Fibroblast of peridontal ligament (primary cell): ENCODE measurements around the gene DPP6.

Experiments used
- DNase-seq: peaks from one replicate; pipeline ENCODE4 v3.0.0-alpha.2; 2010; ENCODE audit errors: extremely low read depth

DPP6 gene

DNA sequence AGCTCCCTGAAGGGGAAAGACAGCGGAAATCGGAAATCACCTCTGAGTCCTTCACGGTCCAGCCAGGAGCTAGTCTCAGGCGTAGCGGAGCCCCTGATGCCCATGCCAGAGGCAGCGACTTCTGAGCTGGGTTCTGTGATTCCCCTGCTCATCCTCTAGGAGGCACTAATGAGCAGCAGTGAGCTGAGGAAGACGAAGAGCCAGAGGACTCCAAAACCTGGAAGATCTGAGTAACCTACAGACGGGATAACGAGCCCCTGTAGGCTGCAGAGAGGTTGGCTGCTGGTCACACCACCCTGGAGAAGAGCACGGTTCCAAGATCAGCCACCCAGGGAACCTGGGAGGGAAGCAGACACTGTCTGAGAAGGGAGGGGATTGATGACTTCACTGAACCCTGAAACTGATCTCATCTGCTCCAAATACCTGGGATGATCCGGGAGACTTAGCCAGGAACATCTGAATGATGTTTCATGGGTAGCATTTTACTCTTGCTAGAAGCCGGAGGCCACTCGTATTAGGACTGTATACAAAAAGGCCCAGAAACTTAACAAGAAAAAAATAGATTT lies 646.6 kb downstream of the DPP6 start:
- no peak for DNase-seq

DNA sequence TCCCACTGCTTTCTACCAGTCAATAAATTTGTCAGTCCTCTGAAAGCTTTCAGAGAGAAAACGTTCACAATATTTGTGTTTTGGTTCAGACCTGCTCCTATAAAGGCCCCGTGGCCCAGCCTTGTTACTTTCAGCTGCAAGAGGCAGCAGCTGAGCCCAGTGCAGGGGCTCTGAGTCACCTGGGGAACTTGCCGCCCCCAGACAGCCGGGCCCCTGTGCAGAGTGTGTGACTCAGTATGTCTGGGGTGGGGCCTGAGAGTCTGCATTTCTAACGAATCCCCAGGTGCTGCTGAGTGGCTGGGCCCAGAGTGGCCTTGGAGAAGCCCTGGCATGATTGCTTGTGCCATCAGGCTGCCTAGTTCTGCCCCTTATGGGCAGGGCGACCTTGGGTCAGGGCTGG lies 647.2 kb downstream of the DPP6 start:
- no peak for DNase-seq

DNA sequence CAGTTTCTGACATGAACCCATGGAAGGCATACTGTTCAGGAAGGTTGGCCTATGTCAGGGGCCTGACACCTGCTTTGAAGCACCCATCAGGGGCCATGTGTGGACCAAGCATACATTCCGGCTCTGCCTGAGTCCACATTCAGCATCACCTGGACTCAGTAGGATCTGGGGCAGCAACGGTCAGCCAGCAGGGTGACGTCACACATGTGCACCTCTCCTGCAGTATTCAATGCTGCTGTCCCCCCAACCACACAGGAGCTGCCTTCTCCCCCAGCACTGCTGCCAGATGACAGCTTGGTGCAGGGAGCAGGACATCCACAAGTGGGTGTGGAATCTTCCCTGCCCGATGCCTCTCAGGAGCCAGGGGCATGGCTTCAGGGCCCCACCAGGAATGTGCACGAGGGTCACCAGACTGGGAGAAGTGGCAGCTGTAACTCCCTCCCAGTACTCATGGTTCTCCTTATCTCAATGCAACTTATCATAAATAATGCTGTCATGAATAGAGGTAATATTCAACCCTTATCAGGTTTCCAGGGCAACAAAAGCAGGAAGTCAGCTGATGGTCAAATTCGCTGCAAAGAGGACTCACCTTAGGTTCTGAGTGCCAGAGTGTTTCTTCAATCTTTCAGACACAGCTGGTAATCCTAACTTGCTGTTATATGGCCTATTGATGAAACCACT lies 657.8 kb downstream of the DPP6 start:
- no peak for DNase-seq

DNA sequence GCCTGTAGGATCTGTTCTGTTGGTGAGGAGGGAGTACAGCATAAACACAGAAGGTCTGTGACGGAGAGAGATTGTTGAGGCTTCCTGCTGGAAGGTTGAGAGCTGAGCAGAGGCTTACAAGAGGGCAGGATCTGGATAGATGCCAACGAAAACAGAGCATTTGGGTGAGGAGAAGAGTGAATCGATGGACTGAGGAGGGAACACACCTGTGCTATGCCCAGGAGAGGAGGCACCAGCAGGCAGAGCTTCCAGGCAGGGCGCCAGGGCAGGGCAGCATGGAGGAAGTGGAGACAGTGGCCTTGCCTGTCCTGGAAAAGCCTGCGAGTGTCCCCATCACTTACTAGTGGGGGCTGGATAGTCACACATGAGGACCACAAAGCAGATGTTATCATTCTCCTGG lies 667.8 kb downstream of the DPP6 start:
- DNase-seq, result no peak

DNA sequence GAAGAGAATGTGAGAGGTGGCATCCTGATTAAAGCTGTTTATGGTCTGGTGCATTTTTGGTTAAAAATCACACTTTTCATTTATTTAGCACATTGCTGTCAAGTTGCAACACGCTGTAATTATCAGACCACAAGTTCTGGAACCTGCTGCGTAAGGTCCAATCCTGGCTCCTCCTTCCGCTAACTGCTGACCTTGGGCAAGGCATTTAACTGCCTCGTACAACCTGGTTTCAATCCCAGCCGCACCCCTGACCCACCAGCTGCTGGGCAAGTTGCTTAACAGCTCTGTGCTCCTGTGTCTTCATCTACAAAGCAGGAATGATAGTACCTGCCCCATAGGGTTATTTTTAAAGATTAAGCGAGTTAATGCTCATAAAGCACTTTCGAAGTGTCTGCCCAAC lies 668.9 kb downstream of the DPP6 start:
- no peak for DNase-seq

DNA sequence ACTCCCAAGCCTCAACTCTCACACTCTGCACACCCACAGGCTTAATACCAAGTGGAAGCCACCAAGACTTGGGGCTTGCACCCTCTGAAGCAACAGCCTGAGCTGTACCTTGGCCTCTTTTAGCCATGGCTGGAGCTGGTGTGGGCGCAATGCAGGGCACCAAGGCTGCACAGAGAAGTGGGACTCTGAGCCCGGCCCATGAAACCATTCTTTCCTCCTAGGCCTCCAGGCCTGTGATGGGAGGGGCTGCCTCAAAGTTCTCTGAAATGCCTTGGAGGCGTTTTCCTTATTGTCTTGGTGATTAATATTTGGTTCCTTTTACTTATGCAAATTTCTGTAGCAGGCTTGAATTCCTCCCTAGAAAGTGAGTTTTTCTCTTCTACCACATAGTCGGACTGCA lies 674.2 kb downstream of the DPP6 start:
- DNase-seq, result no peak

DNA sequence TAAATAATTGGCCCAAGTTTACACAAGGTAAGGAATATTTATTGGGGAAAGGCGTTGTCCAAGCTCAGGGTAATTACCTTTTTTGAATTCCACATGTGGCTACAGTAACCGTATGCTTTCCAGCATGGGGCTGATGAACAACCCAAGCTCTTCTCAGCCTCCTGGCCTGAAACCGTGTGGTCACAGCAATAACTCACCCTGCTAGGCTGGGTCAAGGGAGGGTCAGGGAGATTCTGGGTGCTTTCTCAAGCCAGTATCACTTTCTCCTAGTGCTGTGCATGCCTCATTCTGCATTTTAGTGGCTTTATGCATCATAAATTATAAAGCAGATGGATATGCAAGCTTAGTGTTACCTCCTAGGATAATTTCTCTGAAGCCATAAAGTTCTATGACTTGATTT lies 676.9 kb downstream of the DPP6 start:
- DNase-seq, result no peak

DNA sequence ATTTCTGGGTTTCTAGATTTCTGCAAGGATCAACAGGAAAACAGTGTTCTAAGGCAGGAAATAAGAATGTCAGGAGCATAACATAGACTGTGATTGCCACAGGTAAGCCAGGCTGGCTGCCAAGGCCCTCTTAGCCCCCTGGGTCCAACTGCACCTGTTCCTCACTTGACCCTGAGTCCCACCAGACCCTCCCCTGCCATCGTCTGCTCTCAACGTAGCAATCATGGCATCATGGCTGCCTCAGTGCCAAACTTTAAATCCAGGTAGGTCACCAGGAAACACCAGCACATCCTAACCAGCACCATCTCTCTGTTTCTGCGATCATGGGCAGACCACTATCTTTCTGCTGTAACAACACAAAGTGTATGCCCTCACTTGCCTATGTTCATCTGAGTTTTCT lies 683.6 kb downstream of the DPP6 start:
- DNase-seq, result no peak

DNA sequence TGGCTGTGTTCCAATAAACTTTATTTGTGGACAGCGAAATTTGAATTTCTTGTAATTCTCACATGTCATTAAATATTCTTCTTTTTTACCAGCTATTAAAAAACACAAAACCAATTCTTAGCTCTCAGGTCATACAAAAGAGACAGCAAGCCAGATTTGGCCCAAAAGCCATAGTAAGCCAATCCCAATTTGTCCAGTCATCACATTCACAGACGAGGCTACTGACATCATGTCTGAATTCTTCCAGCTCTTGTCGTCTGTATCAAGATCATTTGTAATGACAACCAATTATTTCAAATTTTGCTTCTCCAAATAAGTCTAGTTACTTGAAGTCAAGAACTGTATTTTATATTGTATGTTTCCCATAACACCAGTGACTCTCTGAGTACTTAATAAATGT lies 684.2 kb downstream of the DPP6 start:
- DNase-seq, result no peak

DNA sequence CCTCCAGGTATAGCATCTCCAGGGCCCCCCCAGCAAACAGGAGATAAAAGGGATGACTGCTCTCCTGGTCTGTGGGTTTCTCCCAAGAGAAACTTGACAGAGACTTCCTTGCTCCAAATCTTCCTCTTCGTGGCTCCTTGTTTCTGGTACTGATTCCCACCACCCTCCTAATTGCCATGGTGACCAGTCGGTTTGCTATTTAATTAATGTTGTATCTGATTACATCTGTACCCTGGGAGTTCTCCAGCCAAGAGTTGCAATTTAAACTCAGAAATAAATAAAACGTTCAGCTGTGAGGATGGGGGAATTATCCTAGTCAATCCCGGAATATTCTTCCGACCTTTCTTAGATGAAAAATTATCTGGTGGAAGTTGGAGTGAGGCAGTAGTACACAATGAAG lies 686.0 kb downstream of the DPP6 start:
- no peak for DNase-seq

DNA sequence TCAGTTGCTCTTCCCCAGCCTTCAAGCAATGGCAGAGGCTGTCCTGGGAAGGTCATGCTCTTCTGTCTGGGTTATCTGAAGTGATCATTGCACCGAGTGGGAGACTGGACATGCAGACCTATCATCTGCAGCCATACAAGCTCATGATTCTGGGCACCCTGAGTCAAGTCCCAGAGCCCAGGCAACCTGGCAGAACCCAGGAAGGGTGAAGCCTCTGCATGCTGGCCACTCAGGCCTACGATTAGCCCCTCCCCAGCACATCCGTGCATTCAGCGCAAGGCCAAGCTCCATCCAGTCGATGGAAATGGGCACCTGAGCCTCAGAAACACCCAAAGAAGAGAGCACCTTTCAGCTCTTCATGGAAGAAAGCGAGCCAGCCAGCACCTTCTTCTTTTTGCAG lies 688.9 kb downstream of the DPP6 start:
- no peak for DNase-seq

DNA sequence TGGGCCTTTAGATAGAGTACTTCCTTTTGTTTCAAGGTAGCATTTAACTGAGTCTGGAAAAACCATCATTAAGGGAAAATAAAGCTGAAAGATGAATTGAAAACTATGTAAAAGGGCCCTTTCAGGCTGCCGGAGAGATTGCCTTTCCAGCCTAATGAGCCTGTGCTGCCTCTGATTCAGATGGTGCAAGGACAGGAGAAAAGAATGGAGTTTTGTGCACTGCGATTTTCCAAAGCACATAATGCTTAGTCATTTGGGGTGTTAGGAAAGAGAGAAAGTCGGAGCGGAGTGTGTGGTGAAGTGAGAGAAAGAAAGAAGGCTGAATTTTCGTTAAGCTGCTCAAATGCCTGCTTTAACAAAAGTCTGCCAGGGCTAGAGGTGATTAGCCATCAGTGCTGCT lies 691.0 kb downstream of the DPP6 start:
- no peak for DNase-seq

DNA sequence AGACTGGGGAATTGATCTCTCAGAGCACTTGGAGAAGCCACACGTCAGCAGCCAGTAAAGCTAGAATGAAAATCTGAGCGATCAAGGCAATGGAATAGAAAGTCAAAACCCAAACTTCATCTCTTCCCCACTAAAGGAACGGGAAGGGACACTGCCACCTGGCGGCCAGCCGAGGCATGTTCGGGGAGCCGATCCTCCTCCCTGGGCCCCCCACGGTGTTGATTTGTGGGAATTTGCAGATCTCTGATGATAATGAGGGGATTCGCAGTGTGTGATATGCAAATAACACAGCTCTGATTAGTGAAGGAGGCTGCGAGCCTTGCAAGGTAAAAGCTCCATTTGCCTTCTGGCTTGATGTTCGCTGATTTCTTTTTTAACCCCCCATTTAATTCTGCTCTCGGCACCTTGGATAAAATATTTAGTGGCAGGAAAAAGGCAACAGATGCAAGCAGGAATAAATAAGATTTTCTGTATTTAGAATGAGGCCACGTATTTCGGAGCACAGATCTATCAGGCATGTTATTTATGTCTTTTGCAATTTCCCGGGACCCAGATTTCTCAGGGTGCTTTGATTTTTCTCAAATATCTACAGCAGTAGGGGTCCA lies 692.2 kb downstream of the DPP6 start:
- no peak for DNase-seq

DNA sequence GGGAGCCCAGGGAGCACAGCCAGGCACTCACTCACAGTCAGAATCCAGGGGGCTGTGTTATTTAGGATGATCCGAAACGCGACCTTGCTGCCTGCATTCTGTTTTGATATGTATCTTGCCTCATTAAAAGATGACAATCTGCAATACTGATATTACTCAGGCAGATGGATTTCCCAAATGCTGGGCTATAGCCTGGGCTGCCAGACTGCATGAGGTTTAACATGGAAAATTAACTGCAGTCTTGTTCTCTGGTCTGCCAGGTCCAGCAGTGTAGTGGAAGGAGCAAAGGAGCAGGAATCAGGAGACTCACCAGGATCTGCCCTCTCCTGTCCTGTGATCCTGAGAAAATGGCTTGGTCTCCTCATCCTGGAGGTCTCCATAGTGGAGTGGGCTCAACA lies 692.7 kb downstream of the DPP6 start:
- no peak for DNase-seq

DNA sequence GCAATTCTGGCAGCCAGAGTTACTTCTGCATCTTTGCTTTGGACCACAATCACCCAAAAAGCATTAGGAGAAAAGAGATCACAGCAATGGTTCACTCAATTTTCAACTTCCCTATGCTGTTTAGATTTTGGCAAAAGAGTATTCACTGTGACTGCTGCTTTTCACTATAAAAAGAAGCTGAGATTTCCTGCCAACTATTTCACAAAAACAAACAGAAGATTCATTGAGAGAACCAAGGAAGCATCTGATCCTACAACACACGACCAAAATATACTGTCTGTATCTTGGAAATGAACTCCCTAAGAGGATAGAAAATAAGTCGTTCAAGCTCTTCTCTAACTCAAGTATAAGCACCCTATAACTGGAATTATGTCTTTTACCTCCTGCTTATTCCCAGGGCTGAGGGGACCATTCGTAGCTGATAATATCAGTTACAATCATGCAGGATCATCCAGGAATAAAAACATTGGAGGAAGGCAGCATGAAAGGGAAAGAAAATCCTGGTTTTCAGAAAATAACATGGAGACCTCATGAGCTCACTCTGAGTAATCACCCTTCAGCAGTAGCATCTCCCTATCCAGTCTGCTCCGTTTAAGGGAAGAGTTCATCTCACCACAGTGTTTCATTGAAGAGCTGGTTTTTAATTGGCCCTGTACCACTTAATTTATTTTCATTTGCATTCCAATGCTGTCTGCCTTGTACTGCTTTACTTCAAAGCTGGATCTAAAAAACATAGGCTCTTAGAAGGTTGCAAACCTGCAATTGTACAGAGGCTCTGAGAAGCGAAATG lies 694.6 kb downstream of the DPP6 start:
- DNase-seq, result no peak

DNA sequence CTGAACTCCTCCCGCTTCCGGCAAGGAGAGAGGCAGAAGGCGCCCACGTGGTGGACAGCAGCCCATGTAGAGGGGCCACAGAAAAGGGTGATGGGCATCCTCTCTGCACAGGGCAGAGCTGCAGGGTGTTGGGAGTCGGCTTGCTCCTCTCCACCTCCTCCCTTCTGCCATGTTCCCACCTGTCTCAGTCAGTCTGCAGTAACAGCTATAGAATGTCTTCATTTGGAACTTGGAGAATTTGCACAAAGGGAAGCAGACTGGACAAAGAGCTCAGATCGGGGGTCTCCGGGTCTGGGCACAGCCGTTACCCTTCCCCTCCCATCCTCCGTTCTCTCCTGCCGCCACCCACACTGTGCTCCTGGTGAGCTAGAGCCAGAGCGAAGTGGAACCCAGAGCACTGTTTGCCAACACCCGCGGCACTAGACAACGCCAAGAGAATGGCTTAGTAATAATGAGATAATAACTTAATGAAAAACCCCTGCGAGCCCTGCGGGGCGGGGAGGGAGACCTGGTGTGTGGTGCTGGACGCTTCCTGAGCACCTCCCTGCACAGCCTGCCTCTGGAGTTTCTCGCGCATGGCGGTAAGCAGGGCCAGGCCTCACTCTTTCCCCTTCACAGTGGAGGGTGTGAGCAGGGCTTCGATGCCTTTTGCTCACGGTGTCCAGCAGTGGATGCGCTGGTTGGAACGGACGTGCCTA lies 696.0 kb downstream of the DPP6 start:
- no peak for DNase-seq

DNA sequence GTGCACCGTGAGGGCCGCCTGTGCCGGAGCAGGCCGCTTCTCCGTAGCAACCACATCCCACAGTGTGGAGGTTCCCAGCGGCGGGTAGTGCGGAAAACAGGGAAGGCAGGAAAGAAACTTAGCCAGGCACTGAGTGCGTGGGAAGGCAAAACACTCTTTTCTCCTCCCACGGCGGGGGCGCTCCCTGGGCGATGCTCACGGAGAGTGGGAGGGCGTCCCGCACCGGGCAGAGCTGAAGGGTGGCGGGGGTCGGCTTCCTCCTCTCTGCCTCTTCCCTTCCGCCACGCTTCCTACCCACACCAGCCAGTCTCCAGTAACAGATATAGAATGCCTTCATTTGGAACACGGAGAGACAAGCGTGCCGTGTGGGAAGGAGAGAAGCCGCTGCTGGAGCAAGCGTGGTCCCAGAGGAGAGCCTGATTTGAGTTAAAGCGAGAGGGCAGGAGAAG lies 698.2 kb downstream of the DPP6 start:
- no peak for DNase-seq

DNA sequence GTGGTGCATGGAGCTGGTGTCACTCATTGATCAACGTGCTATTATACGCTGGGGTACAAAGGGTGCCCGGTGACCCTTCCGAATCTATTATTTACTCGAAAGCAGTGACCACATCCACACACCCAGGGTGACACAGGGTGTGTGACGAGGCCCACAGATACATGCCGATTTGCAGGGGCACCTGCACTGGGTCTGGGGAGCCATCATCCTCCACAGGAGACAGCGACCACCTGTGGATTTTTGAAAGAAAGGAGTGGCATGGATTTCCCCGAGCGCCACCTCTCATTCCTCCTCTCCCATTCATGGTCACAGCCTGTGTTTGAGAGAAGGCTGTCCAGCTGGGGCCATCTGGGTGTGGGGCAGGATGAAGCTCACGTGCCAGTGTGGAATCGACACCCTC lies 701.0 kb downstream of the DPP6 start:
- DNase-seq, result no peak

DNA sequence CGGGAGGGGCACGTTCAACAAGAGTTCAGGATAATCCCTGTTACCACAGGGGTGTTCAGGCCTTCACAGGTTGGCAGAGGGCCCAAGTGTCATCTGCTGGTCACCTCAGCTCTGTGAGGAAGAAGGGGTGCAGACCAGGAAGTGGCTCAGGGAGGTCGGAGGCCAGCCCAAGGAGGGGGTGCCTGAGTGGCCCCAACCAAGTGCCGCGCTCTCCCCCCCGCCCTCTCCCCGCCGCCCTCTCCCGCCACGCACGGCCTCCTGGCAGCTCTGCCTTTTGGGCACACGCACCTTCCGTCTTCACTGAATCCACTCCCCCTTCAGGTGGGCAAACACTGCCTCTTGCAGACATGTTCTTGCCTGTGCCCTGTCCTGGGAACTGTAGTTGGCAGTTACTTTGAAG lies 705.6 kb downstream of the DPP6 start:
- DNase-seq, result no peak

DNA sequence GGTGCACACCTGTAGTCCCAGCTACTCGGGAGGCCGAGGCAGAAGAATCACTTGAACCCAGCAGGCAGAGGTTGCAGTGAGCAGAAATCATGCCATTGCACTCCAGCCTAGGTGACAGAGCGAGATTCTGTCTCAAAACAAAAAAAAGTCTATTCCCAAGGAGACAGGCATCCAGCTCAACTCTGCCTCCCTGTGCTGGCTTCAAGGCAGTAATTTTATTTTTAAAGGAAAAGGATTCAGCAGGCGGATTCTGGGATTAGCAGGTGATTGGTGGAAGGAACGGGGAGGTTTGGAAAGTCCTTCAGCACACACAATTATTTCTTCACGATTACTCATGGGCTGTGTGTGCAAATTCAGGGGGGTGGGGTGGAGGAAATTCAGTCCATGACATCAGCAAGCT lies 707.8 kb downstream of the DPP6 start:
- DNase-seq, result no peak

DNA sequence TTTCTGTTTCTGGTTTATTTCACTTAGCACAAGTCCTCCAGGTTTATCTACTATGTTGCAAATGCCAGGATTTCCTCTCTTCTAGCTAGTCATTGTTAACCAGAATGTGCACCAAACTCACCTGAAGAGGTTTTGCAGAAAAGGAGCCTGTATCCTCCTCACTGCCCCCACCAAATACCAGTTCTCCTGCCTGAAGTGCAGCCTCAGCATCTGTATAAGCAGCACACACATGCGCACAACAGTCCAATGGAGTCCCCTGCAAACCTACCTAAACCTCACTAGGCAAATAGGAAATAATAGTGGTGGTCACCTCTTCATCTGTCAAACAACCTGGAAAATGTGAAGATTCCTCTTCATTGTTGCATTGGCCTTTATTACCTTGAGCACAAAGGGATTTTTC lies 712.9 kb downstream of the DPP6 start:
- no peak for DNase-seq

DNA sequence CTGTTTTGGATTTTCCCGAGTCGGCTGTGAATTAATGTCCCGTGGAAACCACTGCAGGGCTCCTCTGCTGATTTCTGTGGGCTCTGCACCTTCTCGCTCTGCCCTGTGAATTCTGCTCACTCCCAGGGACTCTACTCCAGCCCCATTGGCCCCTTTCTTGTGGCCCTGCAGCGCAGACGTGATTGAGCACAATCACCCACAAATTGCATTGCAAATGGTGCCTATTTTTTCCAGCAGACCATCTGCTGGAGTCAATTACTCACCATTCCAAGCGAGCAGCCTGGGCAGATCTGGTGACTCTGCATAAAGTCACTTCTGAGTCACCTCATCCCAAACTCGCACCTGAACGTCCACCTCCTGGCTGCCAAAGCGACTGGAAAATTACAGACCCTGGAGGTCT lies 714.9 kb downstream of the DPP6 start:
- no peak for DNase-seq
